ENCODE results near the gene GATAD2A.
"Not testable (repeated sequence)": the region's sequence is repeated elsewhere in the genome, so short reads cannot be mapped to it uniquely, and the experiment has no call there.

The GATAD2A gene

DNA sequence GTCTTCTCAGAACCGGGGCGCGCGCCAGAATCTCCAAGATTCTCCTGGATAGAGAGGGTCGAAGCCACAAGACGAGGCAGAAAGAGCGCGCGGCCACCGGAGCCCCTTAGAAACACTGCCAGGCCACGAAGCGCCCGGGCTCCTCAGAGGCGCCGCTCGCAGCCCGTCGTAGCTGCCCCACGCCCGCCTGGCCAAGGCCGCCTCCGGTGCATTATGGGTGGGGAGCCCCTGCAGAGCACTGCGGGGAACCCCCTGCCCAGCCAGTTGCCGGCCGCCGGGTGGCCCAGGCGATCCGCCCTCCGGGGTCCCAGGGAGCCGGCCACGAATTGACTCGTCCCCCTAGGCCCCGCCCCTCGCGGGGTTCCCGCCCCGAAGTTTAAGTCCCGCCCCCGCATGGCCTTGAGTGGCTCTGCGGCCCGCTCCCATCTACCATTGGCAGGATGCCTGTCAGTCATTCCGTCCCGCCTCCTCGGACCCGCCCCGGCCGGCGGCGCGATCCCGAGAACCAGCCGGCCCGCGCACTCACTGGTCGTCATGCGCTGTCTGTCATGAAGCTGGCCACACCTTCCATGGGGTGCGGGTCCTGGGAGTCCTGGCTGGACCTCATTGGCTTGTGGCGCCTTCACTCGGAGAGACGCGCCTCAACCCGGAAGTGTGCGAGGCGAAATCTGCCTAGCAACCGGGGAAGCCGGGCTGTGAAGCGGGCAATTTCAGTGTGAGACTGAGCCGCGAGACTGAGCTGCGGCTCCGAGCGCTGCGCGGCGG is 20.2 kb upstream of the GATAD2A start:
- Histone ChIP-seq H3K36me3 (no peaks in the 10 kb centered on the region), H3K9me3 (no peaks in the 10 kb centered on the region), H3K27ac (peak overlapping the region; percentile 93), H3K27me3 (no peaks in the 10 kb centered on the region), H3K4me3 (ENCODE audit: low read depth in 1 of 2, low read length in 1 of 2) (peak overlapping the region; percentile 97), H3K4me1 (ENCODE audit: control insufficient read depth in 1 of 2, insufficient read depth in 1 of 2, low read depth in 1 of 2, low read length in 1 of 2) (peaks cover 46 to 48% of the 10 kb centered on the region in 2 experiments)
- TF ChIP-seq, protein P1, sequence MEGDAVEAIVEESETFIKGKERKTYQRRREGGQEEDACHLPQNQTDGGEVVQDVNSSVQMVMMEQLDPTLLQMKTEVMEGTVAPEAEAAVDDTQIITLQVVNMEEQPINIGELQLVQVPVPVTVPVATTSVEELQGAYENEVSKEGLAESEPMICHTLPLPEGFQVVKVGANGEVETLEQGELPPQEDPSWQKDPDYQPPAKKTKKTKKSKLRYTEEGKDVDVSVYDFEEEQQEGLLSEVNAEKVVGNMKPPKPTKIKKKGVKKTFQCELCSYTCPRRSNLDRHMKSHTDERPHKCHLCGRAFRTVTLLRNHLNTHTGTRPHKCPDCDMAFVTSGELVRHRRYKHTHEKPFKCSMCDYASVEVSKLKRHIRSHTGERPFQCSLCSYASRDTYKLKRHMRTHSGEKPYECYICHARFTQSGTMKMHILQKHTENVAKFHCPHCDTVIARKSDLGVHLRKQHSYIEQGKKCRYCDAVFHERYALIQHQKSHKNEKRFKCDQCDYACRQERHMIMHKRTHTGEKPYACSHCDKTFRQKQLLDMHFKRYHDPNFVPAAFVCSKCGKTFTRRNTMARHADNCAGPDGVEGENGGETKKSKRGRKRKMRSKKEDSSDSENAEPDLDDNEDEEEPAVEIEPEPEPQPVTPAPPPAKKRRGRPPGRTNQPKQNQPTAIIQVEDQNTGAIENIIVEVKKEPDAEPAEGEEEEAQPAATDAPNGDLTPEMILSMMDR (IDR thresholded peaks at IDR 0.05) = peak; percentile 59

DNA sequence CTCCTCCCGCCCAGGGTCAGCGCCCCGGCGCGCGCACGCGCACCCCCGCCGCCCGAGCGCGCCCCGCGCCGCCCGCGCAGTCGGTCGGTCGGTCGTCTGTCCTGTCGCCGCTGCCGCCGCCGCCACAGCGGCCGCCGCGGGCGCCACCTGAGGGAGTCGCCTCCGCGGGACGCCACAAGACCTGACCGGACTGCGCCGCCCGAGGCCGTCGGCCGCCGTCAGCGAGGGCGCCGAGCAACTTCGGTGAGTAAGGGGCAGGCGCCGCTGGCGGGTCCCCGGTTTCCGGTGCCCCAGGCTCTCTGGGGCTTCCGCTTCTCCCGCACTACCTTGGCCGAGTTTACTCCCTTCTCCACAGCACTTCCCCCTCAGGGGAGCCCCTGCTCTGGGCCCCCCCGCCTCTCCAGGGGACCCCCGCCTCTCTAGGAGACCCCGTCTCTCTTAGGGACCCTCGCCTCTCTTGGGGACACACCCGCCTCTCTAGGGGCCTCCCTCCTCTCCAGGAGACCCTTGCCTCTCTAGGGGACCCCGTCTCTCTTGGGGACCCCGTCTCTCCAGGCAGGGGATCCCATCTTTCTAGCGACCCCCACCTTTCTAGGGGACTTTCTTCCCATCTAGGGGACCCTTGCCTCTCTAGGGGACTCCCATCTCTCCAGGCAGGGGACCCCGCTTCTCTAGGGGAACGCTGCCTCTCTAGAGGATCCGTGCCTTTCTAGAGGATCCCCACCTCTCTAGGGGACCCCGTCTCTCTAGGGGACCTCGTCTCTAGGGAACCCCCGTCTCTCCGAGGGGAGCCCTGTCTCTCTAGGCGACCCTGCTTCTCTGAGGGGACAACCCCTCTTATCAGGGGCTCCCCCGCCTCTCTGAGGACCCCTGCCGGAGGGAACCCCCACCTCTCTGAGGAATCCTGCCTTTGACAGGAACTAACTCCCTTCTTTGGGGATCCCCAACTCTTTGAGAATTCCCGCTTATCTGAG is 19.3 kb upstream of the GATAD2A start:
- no peaks in the 10 kb centered on the region for H3K9me3 ChIP-seq
- H3K4me1 ChIP-seq (ENCODE audit: control insufficient read depth in 1 of 2, insufficient read depth in 1 of 2, low read depth in 1 of 2, low read length in 1 of 2) = peaks cover 52 to 55% of the 10 kb centered on the region in 2 experiments
- peak overlapping the region; percentile 93 for H3K27ac ChIP-seq
- no peaks in the 10 kb centered on the region for H3K36me3 ChIP-seq
- no peaks in the 10 kb centered on the region for H3K27me3 ChIP-seq
- peak overlapping the region; percentile 97 for H3K4me3 ChIP-seq (ENCODE audit: low read depth in 1 of 2, low read length in 1 of 2)
- TF ChIP-seq, protein P1 (IDR thresholded peaks at IDR 0.05) = no peak

DNA sequence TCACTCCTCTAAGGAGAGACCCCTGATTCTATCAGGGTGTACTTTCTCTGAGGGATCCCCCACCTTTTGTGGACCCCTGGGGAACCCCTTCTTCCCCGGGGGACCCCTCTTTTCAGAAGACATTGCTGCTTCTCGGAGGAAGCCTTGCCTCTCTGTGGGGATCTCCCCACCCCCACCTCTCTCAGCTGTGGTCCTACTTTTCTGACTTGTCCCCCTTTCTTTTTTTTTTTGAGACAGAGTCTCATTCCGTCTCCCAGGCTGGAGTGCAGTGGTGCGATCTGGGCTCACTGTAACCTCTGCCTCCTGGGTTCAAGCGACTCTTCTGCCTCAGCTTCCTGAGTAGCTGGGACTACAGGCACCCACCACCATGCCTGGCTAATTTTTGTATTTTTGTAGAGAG is 18.4 kb upstream of the GATAD2A start:
- H3K36me3 ChIP-seq = no peaks in the 10 kb centered on the region
- H3K27me3 ChIP-seq = no peaks in the 10 kb centered on the region
- peak overlapping the region; percentile 97 for H3K4me3 ChIP-seq (ENCODE audit: low read depth in 1 of 2, low read length in 1 of 2)
- peaks cover 61 to 62% of the 10 kb centered on the region in 2 experiments for H3K4me1 ChIP-seq (ENCODE audit: control insufficient read depth in 1 of 2, insufficient read depth in 1 of 2, low read depth in 1 of 2, low read length in 1 of 2)
- H3K27ac ChIP-seq = peak overlapping the region; percentile 93
- H3K9me3 ChIP-seq = no peaks in the 10 kb centered on the region
- TF ChIP-seq, protein P1 (IDR thresholded peaks at IDR 0.05) = no peak

DNA sequence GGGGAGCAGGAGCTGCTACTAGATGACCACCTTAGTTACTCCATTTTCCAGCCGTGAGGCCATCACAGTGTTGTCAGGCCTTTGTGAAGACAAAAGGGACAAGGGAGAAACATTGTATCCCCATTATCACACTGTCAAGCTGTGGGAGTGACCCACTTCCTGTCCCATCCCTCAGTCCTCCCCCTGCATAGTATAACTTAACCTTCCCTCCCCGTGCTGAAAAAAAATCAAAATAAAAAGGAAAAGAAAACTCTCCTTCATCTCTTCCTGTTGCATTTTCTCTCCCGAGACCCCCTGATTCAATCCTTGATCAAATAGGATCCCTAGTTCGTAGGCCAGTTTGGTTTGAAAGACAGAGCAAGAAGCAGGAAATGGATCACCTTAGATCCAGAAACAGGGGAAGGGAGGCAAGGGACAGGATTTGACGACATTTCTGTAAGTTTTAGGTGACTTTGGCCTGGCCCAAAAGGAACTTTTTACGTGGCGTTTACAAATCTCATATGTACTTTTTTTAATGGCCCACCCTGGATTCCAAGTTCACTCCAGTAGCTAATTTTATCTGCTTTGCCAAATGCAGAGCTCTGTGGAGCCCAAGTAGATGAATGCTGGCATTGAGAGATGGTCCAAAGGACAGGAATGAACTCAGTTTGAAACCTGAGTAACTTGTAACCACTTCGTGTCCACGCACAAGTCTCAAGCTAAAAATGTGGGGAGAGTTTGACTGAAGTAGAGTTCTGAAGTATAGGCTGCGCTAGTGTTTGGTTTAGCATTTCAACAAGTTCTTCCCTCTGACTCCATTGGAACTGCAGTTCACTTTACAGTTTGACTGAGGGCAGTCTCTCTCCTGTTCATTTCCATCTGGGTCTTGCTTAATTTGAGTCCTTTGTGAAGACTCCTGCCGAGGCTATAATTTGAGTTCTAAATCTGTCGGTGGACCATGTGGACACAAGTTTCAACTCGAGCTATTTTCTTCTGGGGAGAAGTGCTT is 16.6 kb upstream of the GATAD2A start:
- Histone ChIP-seq H3K4me1 (ENCODE audit: control insufficient read depth in 1 of 2, insufficient read depth in 1 of 2, low read depth in 1 of 2, low read length in 1 of 2) (peaks cover 74 to 77% of the 10 kb centered on the region in 2 experiments), H3K36me3 (no peaks in the 10 kb centered on the region), H3K9me3 (no peaks in the 10 kb centered on the region), H3K4me3 (ENCODE audit: low read depth in 1 of 2, low read length in 1 of 2) (no peak overlapping the region), H3K27me3 (no peaks in the 10 kb centered on the region), H3K27ac (peak overlapping the region; percentile 64)
- TF ChIP-seq, protein P1 (IDR thresholded peaks at IDR 0.05) = no peak

DNA sequence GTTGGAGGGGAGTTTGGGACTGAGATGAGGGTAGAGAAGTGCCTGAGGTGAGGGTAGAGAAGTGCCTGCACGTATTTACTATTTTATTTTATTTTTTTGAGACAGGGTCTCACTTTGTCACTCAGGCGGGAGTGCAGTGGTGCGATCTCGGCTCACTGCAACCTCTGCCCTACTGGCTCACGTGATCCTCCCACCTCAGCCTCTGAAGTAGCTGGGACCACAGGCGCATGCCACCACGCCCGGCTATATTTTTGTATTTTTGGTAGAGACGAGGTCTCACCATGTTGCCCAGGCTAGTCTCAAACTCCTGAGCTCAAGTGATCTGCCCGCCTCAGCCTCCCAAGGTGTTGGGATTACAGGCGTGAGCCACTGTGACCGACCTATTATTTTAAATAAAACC is 15.8 kb upstream of the GATAD2A start:
- H3K9me3 ChIP-seq; H3K27me3 ChIP-seq; H3K36me3 ChIP-seq; H3K4me3 ChIP-seq (ENCODE audit: low read depth in 1 of 2, low read length in 1 of 2): not testable (repeated sequence)
- peaks cover 77 to 82% of the 10 kb centered on the region in 2 experiments for H3K4me1 ChIP-seq (ENCODE audit: control insufficient read depth in 1 of 2, insufficient read depth in 1 of 2, low read depth in 1 of 2, low read length in 1 of 2)
- peak overlapping the region; percentile 64 for H3K27ac ChIP-seq

DNA sequence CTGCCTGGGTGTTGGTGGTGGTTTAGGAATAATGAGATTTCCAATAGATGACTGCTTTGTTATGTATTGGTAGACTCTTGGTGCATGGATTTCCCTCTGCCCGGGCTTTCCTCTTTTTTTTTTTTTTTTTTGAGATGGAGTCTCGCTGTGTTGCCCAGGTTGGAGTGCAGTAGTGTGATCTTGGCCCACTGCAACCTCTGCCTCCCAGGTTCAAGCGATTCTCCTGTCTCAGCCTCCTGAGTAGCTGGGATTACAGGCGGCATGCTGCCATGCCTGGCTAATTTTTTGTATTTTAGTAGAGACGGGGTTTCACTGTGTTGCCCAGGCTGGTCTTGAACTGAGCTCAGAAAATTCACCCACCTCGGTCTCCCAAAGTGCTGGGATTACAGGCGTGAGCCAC is 11.1 kb upstream of the GATAD2A start:
- peak overlapping the region; percentile 83 for H3K27ac ChIP-seq

More for the DNA sequence above, 11.1 kb upstream of the GATAD2A start:
- not testable (repeated sequence) for H3K36me3 ChIP-seq, H3K9me3 ChIP-seq, H3K27me3 ChIP-seq
- Histone ChIP-seq H3K4me1 (ENCODE audit: control insufficient read depth in 1 of 2, insufficient read depth in 1 of 2, low read depth in 1 of 2, low read length in 1 of 2) (peaks cover 60 to 70% of the 10 kb centered on the region in 2 experiments), H3K4me3 (ENCODE audit: low read depth in 1 of 2, low read length in 1 of 2) (peak overlapping the region; percentile 15 to 19)

Measured in neutrophil (primary cell).